Measurements from ENCODE around the gene LRPAP1. TPM values are rescaled to one million over a fixed set of nuclear protein-coding genes. Genes with fewer than 3 reads are reported as not detected.

The LRPAP1 gene
- total RNA-seq, 1 experiment from 2014 or later = 90.8 TPM

DNA sequence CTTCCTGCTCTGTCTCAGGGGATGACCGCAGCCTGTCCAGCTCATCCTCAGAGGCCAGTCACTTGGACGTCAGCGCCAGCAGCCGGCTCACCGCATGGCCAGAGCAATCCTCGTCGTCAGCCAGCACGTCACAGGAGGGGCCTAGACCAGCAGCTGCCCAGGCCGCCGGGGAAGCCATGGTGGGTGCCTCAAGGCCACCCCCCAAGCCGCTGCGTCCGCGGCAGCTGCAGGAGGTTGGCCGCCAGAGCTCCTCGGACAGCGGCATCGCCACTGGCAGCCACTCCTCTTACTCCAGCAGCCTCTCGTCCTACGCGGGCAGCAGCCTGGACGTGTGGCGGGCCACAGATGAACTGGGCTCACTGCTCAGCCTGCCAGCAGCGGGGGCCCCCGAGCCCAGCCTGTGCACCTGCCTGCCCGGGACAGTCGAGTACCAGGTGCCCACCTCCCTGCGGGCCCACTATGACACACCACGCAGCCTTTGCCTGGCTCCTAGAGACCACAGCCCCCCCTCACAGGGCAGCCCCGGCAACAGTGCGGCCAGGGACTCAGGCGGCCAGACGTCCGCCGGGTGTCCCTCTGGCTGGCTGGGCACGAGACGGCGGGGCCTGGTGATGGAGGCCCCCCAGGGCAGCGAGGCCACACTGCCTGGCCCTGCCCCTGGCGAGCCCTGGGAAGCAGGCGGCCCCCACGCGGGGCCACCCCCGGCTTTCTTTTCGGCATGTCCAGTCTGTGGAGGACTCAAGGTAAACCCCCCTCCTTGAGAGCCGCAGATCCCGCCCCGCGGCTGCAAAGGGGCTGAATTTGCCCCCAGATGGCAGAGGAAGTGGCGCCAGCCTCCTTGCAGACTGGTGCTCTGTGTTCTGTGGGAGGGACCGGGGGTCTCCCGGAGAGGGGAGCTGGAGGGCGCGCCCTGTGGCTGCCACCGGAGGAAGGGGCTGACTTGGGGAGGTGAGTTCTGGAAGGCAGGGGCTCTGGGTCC lies 39.2 kb downstream of the LRPAP1 start:
- POLR2A ChIA-PET = interaction anchor here (0.7 kb wide), 1 partner anchor 13 kb away, joined by 3 read pairs; no protein-coding TSS in a partner anchor
- ATAC-seq (no peak), DNase-seq (ENCODE audit: low spot score) (no peak)
- no peaks in the 10 kb centered on the region for H3K36me3 Mint-ChIP-seq
- H3K27me3 Mint-ChIP-seq (ENCODE audit: low read depth) = peaks cover 95% of the 10 kb centered on the region
- H3K27ac Mint-ChIP-seq = no peak overlapping the region
- H3K9me3 Mint-ChIP-seq = no peaks in the 10 kb centered on the region
- H3K4me1 Mint-ChIP-seq = no peaks in the 10 kb centered on the region
- H3K4me3 Mint-ChIP-seq = no peak overlapping the region
- CTCF ChIA-PET = interaction anchor here (1.0 to 5.7 kb wide), 4 partner anchors 12 to 388 kb away, joined by 3 to 61 read pairs (median 8); no protein-coding TSS in a partner anchor
- TF ChIP-seq, protein P1, sequence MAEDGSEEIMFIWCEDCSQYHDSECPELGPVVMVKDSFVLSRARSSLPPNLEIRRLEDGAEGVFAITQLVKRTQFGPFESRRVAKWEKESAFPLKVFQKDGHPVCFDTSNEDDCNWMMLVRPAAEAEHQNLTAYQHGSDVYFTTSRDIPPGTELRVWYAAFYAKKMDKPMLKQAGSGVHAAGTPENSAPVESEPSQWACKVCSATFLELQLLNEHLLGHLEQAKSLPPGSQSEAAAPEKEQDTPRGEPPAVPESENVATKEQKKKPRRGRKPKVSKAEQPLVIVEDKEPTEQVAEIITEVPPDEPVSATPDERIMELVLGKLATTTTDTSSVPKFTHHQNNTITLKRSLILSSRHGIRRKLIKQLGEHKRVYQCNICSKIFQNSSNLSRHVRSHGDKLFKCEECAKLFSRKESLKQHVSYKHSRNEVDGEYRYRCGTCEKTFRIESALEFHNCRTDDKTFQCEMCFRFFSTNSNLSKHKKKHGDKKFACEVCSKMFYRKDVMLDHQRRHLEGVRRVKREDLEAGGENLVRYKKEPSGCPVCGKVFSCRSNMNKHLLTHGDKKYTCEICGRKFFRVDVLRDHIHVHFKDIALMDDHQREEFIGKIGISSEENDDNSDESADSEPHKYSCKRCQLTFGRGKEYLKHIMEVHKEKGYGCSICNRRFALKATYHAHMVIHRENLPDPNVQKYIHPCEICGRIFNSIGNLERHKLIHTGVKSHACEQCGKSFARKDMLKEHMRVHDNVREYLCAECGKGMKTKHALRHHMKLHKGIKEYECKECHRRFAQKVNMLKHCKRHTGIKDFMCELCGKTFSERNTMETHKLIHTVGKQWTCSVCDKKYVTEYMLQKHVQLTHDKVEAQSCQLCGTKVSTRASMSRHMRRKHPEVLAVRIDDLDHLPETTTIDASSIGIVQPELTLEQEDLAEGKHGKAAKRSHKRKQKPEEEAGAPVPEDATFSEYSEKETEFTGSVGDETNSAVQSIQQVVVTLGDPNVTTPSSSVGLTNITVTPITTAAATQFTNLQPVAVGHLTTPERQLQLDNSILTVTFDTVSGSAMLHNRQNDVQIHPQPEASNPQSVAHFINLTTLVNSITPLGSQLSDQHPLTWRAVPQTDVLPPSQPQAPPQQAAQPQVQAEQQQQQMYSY (CRISPR knock-in tag; IDR thresholded peaks at IDR 0.05) = no peak
- TF ChIP-seq, protein P2, sequence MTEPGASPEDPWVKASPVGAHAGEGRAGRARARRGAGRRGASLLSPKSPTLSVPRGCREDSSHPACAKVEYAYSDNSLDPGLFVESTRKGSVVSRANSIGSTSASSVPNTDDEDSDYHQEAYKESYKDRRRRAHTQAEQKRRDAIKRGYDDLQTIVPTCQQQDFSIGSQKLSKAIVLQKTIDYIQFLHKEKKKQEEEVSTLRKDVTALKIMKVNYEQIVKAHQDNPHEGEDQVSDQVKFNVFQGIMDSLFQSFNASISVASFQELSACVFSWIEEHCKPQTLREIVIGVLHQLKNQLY (CRISPR knock-in tag; IDR thresholded peaks at IDR 0.05) = no peak
- no peak for TF ChIP-seq ZNF416 (CRISPR knock-in tag; IDR thresholded peaks at IDR 0.05)

DNA sequence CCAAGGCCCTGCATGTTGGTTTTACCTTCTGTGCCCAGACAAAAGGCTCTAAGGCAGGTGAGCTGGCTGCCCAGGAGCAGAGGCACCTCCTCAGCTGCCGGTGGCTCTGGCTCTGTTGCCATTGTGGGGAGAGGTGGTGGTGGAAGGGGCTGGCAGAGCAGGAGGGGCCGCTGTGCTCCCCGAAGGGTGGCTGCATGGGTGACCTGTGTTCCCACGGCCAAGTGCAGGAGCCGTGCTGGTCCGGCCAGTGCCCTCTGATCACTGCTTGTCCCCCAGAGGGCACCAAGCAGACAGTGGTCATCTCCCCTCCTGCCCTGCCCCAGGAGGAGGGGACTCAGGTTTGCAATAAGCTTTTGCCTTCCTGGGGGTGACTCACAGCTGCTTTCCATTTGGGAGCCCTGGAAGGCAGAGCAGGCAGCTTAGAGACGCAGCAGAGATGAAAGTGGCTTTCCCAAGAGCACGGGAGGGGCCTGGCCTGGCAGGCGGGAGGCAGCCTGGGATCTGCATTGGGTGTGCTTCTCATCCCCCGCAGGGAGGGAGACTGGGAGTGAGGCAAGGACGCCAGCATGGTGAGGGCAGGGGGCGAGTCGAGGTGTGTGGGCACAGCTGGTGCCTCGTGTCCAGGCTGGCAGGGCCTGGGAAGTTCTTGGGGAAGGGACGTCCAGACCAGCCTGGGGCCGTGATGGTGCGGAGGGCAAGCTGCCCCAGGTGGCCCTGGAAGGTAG lies 40.4 kb downstream of the LRPAP1 start:
- H3K27me3 Mint-ChIP-seq (ENCODE audit: low read depth) = peaks cover 98% of the 10 kb centered on the region
- TF ChIP-seq, protein P3, sequence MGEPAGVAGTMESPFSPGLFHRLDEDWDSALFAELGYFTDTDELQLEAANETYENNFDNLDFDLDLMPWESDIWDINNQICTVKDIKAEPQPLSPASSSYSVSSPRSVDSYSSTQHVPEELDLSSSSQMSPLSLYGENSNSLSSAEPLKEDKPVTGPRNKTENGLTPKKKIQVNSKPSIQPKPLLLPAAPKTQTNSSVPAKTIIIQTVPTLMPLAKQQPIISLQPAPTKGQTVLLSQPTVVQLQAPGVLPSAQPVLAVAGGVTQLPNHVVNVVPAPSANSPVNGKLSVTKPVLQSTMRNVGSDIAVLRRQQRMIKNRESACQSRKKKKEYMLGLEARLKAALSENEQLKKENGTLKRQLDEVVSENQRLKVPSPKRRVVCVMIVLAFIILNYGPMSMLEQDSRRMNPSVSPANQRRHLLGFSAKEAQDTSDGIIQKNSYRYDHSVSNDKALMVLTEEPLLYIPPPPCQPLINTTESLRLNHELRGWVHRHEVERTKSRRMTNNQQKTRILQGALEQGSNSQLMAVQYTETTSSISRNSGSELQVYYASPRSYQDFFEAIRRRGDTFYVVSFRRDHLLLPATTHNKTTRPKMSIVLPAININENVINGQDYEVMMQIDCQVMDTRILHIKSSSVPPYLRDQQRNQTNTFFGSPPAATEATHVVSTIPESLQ (CRISPR knock-in tag; IDR thresholded peaks at IDR 0.05) = no peak
- TF ChIP-seq RORB (CRISPR knock-in tag; IDR thresholded peaks at IDR 0.05) (no peak), NR2C2 (CRISPR knock-in tag; IDR thresholded peaks at IDR 0.05) (no peak), ZNF317 (CRISPR knock-in tag; IDR thresholded peaks at IDR 0.05; ENCODE audit: borderline replicate concordance, low read depth) (no peak)
- TF ChIP-seq, protein P4, sequence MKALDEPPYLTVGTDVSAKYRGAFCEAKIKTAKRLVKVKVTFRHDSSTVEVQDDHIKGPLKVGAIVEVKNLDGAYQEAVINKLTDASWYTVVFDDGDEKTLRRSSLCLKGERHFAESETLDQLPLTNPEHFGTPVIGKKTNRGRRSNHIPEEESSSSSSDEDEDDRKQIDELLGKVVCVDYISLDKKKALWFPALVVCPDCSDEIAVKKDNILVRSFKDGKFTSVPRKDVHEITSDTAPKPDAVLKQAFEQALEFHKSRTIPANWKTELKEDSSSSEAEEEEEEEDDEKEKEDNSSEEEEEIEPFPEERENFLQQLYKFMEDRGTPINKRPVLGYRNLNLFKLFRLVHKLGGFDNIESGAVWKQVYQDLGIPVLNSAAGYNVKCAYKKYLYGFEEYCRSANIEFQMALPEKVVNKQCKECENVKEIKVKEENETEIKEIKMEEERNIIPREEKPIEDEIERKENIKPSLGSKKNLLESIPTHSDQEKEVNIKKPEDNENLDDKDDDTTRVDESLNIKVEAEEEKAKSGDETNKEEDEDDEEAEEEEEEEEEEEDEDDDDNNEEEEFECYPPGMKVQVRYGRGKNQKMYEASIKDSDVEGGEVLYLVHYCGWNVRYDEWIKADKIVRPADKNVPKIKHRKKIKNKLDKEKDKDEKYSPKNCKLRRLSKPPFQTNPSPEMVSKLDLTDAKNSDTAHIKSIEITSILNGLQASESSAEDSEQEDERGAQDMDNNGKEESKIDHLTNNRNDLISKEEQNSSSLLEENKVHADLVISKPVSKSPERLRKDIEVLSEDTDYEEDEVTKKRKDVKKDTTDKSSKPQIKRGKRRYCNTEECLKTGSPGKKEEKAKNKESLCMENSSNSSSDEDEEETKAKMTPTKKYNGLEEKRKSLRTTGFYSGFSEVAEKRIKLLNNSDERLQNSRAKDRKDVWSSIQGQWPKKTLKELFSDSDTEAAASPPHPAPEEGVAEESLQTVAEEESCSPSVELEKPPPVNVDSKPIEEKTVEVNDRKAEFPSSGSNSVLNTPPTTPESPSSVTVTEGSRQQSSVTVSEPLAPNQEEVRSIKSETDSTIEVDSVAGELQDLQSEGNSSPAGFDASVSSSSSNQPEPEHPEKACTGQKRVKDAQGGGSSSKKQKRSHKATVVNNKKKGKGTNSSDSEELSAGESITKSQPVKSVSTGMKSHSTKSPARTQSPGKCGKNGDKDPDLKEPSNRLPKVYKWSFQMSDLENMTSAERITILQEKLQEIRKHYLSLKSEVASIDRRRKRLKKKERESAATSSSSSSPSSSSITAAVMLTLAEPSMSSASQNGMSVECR (CRISPR knock-in tag; IDR thresholded peaks at IDR 0.05; ENCODE audit: borderline replicate concordance) = no peak
- TF ChIP-seq, protein P5, sequence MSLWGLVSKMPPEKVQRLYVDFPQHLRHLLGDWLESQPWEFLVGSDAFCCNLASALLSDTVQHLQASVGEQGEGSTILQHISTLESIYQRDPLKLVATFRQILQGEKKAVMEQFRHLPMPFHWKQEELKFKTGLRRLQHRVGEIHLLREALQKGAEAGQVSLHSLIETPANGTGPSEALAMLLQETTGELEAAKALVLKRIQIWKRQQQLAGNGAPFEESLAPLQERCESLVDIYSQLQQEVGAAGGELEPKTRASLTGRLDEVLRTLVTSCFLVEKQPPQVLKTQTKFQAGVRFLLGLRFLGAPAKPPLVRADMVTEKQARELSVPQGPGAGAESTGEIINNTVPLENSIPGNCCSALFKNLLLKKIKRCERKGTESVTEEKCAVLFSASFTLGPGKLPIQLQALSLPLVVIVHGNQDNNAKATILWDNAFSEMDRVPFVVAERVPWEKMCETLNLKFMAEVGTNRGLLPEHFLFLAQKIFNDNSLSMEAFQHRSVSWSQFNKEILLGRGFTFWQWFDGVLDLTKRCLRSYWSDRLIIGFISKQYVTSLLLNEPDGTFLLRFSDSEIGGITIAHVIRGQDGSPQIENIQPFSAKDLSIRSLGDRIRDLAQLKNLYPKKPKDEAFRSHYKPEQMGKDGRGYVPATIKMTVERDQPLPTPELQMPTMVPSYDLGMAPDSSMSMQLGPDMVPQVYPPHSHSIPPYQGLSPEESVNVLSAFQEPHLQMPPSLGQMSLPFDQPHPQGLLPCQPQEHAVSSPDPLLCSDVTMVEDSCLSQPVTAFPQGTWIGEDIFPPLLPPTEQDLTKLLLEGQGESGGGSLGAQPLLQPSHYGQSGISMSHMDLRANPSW (CRISPR knock-in tag; conservative IDR thresholded peaks at IDR 0.05; ENCODE audit: low read depth) = no peak
- TF ChIP-seq, protein P6, sequence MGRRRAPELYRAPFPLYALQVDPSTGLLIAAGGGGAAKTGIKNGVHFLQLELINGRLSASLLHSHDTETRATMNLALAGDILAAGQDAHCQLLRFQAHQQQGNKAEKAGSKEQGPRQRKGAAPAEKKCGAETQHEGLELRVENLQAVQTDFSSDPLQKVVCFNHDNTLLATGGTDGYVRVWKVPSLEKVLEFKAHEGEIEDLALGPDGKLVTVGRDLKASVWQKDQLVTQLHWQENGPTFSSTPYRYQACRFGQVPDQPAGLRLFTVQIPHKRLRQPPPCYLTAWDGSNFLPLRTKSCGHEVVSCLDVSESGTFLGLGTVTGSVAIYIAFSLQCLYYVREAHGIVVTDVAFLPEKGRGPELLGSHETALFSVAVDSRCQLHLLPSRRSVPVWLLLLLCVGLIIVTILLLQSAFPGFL (CRISPR knock-in tag; IDR thresholded peaks at IDR 0.05; ENCODE audit: borderline replicate concordance) = no peak
- TF ChIP-seq, protein P1 (CRISPR knock-in tag; IDR thresholded peaks at IDR 0.05) = no peak

More for the DNA sequence above, 40.4 kb downstream of the LRPAP1 start:
- no peak for DNase-seq (ENCODE audit: low spot score)
- no peaks in the 10 kb centered on the region for H3K9me3 Mint-ChIP-seq
- no peak overlapping the region for H3K4me3 Mint-ChIP-seq
- H3K4me1 Mint-ChIP-seq = peaks cover under 1% of the 10 kb centered on the region; the same call in 1 of the 2 replicates
- CTCF ChIA-PET = interaction anchor here (2.4 to 5.7 kb wide), 2 partner anchors 11 to 389 kb away, joined by 8 to 61 read pairs; no protein-coding TSS in a partner anchor
- no peaks in the 10 kb centered on the region for H3K36me3 Mint-ChIP-seq
- no peak for ATAC-seq
- no peak overlapping the region for H3K27ac Mint-ChIP-seq
- POLR2A ChIA-PET = interaction anchor here (0.9 kb wide), 1 partner anchor 200 kb away, joined by 4 read pairs; no protein-coding TSS in a partner anchor
